SK-MEL-5 (cell line): ENCODE measurements around the gene WBP1. TPM values are rescaled to one million over a fixed set of nuclear protein-coding genes. Genes with fewer than 3 reads are reported as not detected.

Experiments used
- DNase-seq: peaks from one replicate; pipeline ENCODE4 v3.0.0-alpha.2; 2016; ENCODE audit warnings: low read depth, low spot score
- in situ Hi-C: cut with HindIII; loops from 2 replicates; pipeline ENCODE4 v1.10.0; 2016; ENCODE audit warnings: low sequenced_read_pairs, high pct_unique_total_duplicates, low pct_unique_long_range_greater_than_20kb
- total RNA-seq: library from RNA; depleted of rRNA; stranded (reverse); fragments of >200 nt; shearing (Covaris generic); gene quantifications from 2 replicates; pipeline ENCODE4 v1.2.3, GENCODE V29; 2014

The WBP1 gene
- total RNA-seq, 1 experiment from 2014 or later = 45.9 TPM

DNA sequence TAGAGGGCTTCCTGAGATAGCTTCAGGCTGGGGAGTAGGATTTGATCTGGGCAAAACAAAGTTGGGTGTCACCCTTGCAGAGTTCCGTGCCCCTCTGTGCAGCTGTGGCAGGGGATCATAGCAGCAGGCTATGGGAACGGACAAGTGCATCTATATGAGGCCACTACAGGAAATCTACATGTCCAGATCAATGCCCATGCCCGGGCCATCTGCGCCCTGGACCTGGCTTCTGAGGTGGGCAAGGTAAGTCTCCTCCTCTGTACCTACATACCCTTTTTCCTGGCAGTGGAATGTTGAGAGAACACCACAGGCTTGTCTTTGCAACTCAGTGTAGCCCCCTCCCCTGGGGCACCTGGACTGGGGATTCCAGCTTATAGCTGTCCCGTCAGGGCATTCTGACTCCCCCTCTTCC lies 33.2 kb upstream of the WBP1 start:
- no peak for DNase-seq

DNA sequence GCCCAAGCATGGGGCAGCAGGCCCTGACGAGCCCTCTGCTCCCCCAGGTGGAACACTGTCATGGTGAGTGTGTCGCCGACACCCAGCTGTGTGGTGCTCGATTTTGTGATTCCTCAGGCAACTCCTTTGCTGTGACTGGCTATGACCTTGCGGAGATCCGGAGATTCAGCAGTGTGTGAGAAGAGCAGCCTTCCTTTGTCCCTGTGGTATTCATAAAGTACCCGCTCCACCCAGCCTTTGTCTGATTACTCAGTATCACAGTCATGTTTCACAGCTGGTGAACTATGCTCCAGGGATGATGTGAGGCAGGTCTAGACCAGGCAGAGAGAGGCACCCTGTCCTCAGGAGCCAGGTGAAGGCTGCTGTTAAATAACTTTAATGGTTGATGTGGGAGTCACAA lies 32.7 kb upstream of the WBP1 start:
- in situ Hi-C loops = no loop called here
- DNase-seq = no peak

More for the DNA sequence above, 33.2 kb upstream of the WBP1 start:
- in situ Hi-C loops = no loop called here

DNA sequence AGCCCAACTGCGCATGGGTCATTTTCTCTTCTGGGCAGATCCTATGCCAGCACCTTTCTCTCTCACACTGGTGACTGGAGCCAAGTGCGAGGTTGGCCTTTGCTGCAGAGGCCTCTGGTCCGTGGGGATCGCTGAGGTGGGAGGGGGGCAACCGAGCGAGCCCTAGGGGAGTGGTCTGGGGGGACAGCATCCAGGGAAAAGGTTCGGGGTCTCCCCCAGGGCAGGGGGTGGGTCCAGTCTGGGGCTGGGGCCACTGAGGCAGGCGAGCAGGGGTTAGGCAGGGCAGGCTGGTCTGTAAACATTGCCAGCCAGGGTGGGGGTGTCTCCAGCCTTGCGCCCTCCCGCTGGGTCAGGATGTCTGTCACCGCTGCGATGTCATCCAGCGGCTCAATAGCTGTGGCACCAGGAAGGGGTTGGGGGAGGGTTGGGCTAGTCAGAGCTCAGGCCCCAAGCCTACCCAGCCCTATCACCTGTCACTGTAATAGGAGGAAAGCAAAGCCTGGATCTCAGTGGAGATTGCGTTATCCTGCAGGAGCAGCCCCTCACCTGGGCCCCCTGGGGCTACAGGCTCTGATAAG lies 32.0 kb upstream of the WBP1 start:
- in situ Hi-C loops = no loop called here
- DNase-seq = no peak

DNA sequence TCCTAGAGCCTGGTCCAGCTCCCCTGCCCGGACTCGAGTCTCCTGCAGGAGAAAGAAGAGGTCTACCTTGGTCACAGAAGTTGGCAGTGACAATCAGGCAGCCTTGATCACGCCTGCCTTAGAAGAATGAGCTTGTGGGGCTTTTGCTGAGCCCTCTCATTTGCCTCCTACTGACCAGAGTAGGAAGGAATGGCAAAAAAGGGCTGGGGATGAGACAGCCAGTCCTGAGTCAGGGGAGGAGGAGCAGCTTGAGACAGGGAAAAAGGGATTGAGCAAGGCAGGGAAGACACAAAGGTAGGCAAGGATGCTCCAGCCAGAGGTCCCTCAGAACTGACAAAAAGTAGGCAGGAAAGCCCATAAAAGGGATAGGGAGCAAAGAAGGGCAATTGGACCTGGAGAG lies 30.7 kb upstream of the WBP1 start:
- in situ Hi-C loops = no loop called here
- no peak for DNase-seq

DNA sequence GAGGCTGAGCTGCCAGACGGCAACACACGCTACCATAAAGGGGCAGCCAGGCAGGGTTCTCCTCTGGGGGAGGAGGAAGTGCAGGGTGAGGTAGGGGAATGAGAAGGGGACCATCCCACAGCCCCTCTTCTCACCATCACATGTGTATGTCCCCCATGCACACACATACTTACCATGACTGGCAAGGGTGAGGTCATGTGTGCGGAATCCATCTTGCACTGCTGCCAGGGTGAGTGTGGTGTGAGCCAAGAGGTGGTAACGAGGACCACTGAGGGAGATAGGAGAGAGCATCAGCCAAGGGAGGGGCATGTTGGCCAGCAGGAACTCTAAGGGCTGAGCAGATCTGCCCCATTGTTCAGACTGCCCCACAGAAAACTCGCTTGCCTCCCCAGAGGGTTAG lies 29.6 kb upstream of the WBP1 start:
- no peak for DNase-seq
- in situ Hi-C loops = no loop called here

DNA sequence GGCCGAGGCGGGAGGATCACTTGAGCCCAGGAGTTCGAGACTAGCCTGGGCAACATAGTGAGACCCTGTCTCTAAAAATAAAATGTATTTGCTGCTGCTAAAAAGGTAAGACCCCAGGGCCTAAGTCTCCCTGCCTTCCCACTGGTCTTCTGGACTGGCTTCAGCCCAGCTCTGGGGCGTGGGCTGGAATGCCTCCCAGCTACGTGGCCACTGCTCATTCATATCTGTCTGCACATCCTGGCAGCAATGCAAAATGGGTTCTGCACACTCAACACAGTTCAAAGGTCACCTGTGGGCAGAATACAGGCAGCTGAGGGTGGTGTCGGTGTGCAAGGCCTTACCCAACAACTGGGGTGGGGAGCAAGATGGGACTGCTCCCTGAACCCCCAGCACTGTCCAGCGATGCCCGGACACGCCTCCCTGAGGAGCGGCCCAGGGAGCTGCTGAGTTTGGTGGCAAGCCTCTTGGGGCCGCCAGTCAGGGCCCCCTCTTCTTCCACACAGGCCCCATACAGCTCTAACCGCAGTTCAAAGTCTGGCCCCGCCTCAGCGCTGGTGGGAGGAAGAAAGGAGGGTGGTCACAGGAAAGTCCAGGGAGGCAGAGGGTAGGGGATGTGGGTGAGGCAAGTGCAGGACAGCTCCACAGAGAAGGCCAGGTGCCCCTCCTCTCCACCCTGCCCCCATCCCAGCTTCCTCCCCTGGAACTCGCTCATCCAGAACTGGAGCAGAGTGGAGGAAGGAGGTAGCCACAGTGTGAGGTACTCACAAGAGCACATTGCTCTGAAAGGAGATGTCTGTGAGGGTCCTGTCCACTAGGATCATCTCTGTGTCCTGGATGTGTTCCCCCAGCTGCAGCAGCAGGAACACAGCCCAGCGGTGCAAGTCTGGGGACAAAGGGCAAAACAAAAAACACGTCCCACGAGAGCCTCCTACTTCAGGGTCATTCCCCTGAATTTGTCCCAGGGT lies 28.5 kb upstream of the WBP1 start:
- in situ Hi-C loops = no loop called here
- DNase-seq = no peak

DNA sequence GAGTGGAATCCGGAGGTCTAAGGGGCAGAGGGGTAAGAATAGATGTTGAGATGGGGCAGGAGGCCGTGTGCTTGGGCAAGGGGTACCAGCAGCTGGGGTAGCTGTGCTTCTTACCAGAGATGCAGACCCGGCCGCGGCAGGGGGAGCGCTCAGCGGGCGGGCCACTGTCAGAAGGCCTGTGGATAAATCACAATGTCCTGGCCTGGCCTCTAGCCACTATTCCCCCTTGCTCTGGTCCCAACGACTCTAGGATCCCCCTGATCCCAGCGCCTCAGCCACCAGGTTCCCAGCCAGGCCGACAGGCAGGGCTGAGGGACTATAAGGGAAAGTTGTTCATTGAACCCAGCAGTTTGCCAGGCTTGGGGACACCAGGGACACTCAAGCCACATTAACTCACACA lies 27.7 kb upstream of the WBP1 start:
- in situ Hi-C loops = no loop called here
- no peak for DNase-seq

DNA sequence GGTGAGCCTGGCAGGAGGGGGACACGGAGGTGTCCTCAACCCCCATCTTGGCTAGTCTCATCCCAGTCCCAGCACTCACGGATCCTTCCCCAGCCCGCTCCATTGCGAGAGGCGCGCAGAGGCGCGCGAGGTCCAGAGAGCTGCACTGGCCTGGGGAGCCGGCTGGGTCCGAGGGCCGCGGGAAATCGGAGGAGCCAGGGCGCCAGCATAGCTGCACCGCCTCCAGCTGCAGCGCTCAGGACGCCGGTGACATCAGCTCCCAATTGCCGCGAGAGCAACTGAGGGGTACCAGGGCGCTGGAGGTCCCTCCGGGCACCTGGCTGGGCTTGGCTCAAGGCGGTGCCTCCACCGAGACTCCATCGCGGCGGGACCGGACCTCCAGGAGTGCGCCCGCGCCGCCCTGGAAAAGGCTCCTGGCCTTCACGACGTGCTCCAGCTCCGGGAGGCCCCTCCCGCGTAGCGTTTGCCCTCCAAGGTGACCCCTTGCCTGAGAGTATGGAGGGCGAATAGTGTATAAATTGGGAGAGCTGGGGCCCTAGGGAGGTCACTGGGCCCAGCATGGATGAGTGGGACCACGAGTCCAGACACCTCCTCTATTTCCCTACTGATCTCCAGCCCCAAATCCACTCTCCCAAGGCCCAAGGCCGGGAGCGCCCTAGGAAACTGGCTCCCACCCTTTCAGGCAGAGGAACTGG lies 22.0 kb upstream of the WBP1 start:
- no peak for DNase-seq
- in situ Hi-C loops = no loop called here

DNA sequence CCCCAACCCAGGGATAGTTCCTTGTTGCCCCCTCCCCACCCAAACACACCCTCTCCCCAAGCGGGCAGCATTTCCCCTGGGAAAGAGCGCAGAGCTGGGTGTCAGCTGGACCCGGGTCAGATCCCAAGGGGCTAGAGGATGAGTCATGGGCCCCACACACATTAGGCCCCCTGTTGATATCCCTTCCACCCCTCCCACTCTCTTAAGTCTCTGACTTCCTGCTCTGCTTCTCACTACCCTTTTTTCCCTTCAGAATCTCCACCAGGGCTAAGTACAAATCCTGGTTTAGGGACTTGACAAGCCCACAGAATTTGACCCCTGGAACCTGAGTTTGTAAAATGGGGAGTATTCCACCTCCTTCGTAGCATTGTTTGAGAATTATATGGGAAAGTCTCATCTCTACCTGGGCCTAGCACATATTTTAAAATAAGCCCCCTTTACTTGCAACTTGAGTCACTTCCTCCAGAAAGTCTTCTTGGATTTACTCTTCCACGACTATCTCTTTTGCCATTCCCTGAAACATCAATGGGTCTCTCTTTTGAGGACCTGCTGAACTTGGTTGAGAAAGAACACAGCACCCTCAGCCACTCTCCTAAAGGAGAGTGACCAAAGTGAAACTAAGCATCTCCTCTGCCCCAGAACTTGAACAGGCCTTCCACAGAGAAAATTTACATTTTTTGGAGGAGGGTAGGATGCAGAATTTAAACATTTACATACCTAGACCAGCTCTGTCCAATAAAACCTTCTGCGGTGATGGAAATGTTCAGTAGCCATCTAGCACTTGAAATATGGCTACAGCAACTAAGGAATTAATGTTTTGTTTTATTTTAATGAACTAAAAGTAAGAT lies 21.2 kb upstream of the WBP1 start:
- in situ Hi-C loops = no loop called here

DNA sequence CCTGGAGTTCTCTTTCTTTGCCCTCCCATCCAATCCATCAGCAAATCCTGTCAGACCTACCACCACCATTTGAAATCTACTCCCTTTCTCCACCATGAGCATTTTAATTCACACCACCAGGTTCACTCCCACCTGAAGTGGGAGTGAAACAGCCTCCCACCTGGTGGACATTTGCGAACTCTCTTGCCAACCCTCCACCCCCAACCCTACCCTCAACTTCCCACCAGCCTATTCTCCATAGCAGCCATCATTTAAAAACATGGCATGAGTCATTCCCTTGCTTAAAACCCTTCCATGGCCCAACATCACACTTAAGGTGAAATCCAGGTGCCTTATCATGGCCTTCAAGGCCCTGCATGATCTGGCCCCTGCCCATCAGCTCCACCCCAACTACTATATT lies 20.0 kb upstream of the WBP1 start:
- in situ Hi-C loops = no loop called here
- DNase-seq = no peak

More for the DNA sequence above, 21.2 kb upstream of the WBP1 start:
- peak; percentile 31 for DNase-seq

DNA sequence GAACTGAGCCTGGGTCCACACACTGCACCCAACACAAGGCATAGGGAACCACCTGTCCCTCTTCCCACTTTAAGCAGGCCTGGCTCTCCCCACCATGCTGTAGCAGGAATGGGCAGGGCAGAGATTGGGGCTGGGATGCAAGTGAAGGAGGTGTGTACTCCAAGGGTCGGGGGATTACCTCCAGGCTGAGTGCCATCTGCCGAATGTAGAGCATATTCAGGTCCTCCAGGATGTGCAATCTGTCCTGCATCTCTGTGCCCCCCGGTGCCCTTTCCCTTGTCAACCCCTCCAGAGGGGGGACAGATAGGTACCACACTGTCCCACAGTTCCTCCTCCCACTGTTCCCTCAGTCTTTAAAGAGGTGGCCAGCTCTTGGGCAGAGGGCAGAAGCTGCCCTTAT lies 18.9 kb upstream of the WBP1 start:
- DNase-seq = no peak
- in situ Hi-C loops = no loop called here

DNA sequence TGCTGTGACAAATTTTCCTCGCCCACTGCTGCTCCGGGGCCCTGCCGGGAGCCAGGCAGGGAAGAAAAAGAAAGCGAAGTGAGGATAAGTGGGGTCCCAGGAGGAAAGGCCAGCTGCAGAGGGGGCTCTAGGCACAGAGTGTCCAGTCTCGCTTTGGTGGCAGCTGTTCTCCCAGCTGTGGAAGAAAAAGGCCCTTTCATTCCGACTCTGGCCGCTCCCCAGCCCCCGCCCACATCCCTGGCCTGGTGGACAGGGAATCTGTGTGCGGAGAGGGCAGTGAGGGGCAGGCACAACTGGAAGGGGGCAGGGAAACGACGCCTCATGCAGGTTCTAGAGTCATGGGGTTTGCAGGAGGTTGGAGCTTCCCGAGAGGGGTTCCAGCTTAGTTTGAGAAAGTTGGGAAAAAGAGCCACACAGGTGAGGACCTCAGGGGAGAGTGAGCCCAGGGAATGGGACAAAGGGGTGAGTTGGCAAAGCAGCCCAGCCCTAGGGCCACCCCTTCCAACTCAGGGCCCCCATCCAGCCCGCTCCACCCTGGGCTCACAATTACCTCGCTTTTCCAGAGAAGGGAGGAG lies 18.3 kb upstream of the WBP1 start:
- DNase-seq = peak; percentile 87
- in situ Hi-C loops = no loop called here

DNA sequence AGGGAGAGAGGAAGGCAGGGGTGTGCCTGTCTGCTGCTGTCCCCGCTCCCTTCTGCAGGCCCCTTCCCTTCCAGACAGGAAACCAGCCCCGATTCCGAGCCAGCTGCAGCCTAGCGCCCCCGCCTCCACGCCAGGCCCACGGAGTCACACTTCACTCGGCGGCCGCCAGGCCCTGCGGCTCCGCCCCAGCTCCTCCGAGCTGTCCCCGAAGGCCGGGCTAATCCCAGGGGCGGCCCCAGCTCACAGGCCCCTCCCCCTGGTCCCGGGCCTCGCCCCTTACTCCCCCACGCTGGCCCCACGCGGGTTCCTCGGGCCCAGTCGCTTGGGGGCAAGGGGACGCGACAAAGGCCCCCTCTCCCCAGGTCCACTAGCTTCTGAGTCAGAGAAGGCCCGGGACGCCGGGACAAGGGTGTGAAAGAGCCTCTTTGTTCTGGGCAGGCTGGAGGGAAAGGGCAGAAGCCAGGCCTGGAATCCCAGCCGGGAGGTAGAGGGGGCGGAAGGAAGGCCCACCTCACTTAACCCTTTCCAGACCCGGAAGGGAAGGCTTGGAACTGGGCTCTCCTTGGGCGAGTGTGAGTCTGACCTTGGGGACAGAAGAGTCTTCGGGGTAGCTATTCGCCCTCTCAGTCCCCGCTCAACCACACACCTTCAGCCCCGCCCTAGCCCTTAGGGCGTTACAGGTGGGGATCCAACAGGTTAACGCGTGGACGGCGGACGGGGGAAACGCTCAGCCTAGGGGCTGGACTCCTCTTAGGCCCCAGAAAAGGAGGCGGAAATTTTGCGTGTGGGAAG lies 17.7 kb upstream of the WBP1 start:
- in situ Hi-C loops = no loop called here
- peak; percentile 97 for DNase-seq

DNA sequence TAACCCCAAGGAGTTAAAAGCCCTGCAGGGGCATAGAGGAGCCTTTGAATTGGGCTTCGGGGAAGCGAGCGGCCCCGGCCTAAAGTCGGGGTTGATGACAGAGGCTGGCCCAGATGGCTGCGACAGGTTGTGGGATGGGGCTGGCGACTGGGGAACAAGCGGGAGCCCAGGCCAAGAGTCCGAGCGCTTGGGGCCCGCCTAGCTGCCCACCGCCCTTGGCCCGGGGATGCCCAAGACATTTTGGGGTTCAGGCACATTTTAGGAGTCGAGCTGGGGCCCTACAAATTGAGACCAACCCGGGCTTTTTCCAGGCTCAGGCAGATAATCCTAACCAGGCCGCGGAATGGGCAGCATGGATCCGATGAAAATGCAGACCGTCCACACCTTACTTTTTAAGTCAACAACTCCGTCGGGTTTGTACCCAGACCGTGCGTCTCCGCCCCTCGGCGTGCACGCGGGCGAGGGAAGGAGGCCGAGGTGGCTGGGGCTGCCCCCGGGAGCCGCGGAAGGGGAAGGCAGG lies 17.0 kb upstream of the WBP1 start:
- in situ Hi-C loops = no loop called here
- DNase-seq = no peak

DNA sequence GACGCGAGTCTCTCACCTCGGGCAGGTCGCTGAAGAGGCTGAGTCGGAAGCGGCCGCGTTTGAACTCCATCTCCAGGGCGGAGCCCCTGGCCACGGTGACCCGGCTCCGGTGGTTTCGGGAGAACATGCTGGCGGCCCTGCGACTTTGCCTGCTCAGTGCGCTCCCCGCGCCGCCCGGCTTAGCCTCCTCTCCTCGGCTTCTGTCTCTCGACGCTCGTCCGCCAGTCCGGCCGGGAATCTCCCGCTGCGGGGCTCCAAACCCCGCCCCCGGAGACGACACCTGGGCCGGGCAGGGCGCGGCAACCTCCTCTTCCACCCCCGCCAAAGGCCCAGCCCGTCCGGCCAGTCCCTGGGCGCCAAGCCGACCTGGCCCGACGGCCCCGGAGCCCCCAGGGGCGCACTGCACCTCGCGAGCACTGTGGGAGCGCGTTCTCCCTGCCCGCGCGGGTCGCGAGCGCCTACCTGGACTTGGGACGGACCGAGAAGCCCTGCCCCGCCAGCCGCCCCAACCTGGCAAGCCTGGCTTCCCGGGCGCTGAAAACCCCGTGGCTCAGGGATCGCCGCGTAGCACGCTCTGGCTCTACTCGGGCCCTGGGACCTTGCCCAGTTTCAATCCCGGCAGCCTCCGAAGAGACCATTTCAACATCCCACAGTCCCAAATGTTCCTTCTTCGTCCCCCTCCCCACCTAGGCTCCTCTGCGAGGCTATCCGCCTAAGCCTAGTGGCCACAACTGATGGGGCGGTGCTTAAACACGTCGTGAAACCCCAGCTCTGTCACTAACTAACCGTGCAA lies 16.4 kb upstream of the WBP1 start, which contains the start of gene RTKN:
Gene RTKN, minus strand, starts transcription at position 248 of the 793 bp plus-strand sequence. Its CDS starts 121 bp downstream, at position 127.
- no peak for DNase-seq
- in situ Hi-C loops = no loop called here
